Small intestine (tissue), 16 donors: Measurements from ENCODE around the gene CEP295NL. TPM values are rescaled to one million over a fixed set of nuclear protein-coding genes. Genes with fewer than 3 reads are reported as not detected.
A peak's percentile ranks its signal among the peaks of the same experiment; 100 is the strongest.

ENCODE experiments used
- DNase-seq, 2 donors: peaks; one replicate each; pipeline versions ENCODE4 v3.0.0 to v3.0.0-alpha.2; 2013
- FAIRE-seq: peaks from 2 replicates; lab custom pipeline; 2012; peaks lifted over from hg19 to GRCh38; lab: Jason Lieb, UNC
- H3K27ac ChIP-seq, 3 donors: one replicate each; pipeline ENCODE4 v1.5.1; 2013; ENCODE audit warnings: low read length in 2 of 3, mild to moderate bottlenecking in 2 of 3, control low read depth in 1 of 3, inconsistent platforms in 1 of 3, low read depth in 1 of 3, moderate library complexity in 1 of 3
- H3K27me3 ChIP-seq, 3 donors: one replicate each; pipeline ENCODE4 v1.6.1; 2013; ENCODE audit warnings: low read length in 3 of 3, inconsistent platforms in 1 of 3; ENCODE audit not compliant: control insufficient read depth in 3 of 3, insufficient read depth in 3 of 3
- H3K36me3 ChIP-seq, 3 donors: one replicate each; pipeline ENCODE4 v1.6.1; 2013; ENCODE audit warnings: low read length in 3 of 3, inconsistent platforms in 1 of 3, low read depth in 1 of 3, mild to moderate bottlenecking in 1 of 3, moderate library complexity in 1 of 3; ENCODE audit not compliant: control insufficient read depth in 3 of 3, insufficient read depth in 2 of 3
- H3K4me1 ChIP-seq, 3 donors: one replicate each; pipeline ENCODE4 v1.6.1; 2013; ENCODE audit warnings: low read length in 2 of 3, inconsistent platforms in 1 of 3, low read depth in 1 of 3, mild to moderate bottlenecking in 1 of 3, moderate library complexity in 1 of 3; ENCODE audit not compliant: control insufficient read depth in 3 of 3, insufficient read depth in 2 of 3
- H3K4me3 ChIP-seq, 3 donors: one replicate each; pipeline ENCODE4 v1.5.1; 2013; ENCODE audit warnings: low read length in 3 of 3, control low read depth in 1 of 3, inconsistent platforms in 1 of 3, low read depth in 1 of 3, mild to moderate bottlenecking in 1 of 3, moderate library complexity in 1 of 3
- H3K9me3 ChIP-seq, 2 donors: one replicate each; pipeline ENCODE4 v1.6.1; 2013; ENCODE audit warnings: low read depth in 1 of 2, low read length in 1 of 2; ENCODE audit not compliant: control insufficient read depth in 2 of 2, insufficient read depth in 1 of 2
- WGBS, 3 donors: extraction: QIAGEN DNeasy Blood & Tissue Kit; methylation state at CpG; one replicate each; pipeline ENCODE4 v1.1.7; 2013; 5-methylcytosine and 5-hydroxymethylcytosine counted together
- long read RNA-seq, 10 donors: transcript quantifications; one replicate each; lab custom pipeline, GENCODE V29; 2026
- polyA plus RNA-seq, 4 donors: library from polyadenylated mRNA; stranded (reverse) in 3 of 4; unstranded in 1 of 4; fragments of 200-250 nt in 3 of 4; fragments of 120-200 nt in 1 of 4; gene quantifications; one replicate each; pipeline versions ENCODE4 v1.2.1 to v1.2.3, GENCODE V29; 2013
- donor health status: healthy with polysubstance abuse.
- donor health status: control.
- donor health status: control.
- donor health status: Bipolar disorder and iron deficiency.
- donor health status: healthy.

The CEP295NL gene
- polyA plus RNA-seq, result under 1 TPM in 2 of 4 donors, not detected in 2; 0.25 to 0.28 TPM
- long read RNA-seq, donor 1, result 0 reads
- long read RNA-seq, donor 2, result 0 reads
- long read RNA-seq, donor 3, result 0 reads
- long read RNA-seq, donor 4, result 0 reads
- long read RNA-seq, donor 5, result 0 reads
- long read RNA-seq, donor 6, result 0 reads
- long read RNA-seq, donor 7, result 0 reads
- long read RNA-seq, donor 8, result 0 reads
- long read RNA-seq, donor 9, result 0 reads
- long read RNA-seq, donor 10, result 0 reads

GRCh38 chr17:78903101-78903779 lies at the start of gene CEP295NL:
TSS of gene CEP295NL (minus strand) at chr17:78903201. CDS start at chr17:78901828, 1,373 bp downstream.
- FAIRE-seq (no peak), DNase-seq (peak in 1 of 2 donors; percentile 73)
- H3K4me3 ChIP-seq, result no peak within 1 kb of the TSS
- H3K9me3 ChIP-seq, result no peaks in the 10 kb centered on the region
- H3K36me3 ChIP-seq, result peaks cover 0 to 35% (median 0%) of the 10 kb centered on the region in 3 donors
- 71 to 81% (median 76%) methylated on average over 17 of the region's 17 CpGs for WGBS, 3 donors
- H3K27me3 ChIP-seq, result no peaks in the 10 kb centered on the region
- H3K27ac ChIP-seq, result no peak within 1 kb of the TSS
- H3K4me1 ChIP-seq, result peaks cover 0 to 14% (median 0%) of the 10 kb centered on the region in 3 donors

GRCh38 chr17:78952706-78953105 lies 49.7 kb upstream of the CEP295NL start:
- H3K4me1 ChIP-seq, result peaks cover 0 to 19% (median 2%) of the 10 kb centered on the region in 3 donors
- WGBS, 3 donors, result 79 to 93% (median 91%) methylated on average over 9 to 10 of the region's 10 CpGs
- H3K4me3 ChIP-seq, result no peak overlapping the region
- H3K36me3 ChIP-seq, result no peaks in the 10 kb centered on the region
- H3K9me3 ChIP-seq, result peaks cover 0 to 16% of the 10 kb centered on the region in 2 donors
- no peaks in the 10 kb centered on the region for H3K27me3 ChIP-seq
- no peak for FAIRE-seq
- peak overlapping the region in 2 of 3 donors; percentile 52 to 68 for H3K27ac ChIP-seq
- no peak for DNase-seq

GRCh38 chr17:78951967-78952551 lies 49.1 kb upstream of the CEP295NL start:
- peak overlapping the region in 2 of 3 donors; percentile 52 to 68 for H3K27ac ChIP-seq
- WGBS, 3 donors, result 42 to 65% (median 53%) methylated on average over 11 to 12 of the region's 12 CpGs
- H3K9me3 ChIP-seq, result peaks cover 0 to 16% of the 10 kb centered on the region in 2 donors
- no peaks in the 10 kb centered on the region for H3K27me3 ChIP-seq
- peak in 1 of 2 donors; percentile 63 for DNase-seq
- no peak overlapping the region for H3K4me3 ChIP-seq
- H3K4me1 ChIP-seq, result peaks cover 0 to 25% (median 2%) of the 10 kb centered on the region in 3 donors
- FAIRE-seq, result no peak
- H3K36me3 ChIP-seq, result no peaks in the 10 kb centered on the region

GRCh38 chr17:78950870-78951269 lies 47.9 kb upstream of the CEP295NL start:
- no peak for DNase-seq
- FAIRE-seq, result no peak
- WGBS, 3 donors, result 87 to 90% (median 88%) methylated on average over 2 of the region's 2 CpGs

GRCh38 chr17:78947235-78948149 lies 44.5 kb upstream of the CEP295NL start:
- H3K36me3 ChIP-seq, result no peaks in the 10 kb centered on the region
- peak overlapping the region in 2 of 3 donors; percentile 53 to 60 for H3K27ac ChIP-seq
- H3K9me3 ChIP-seq, result peaks cover 0 to 16% of the 10 kb centered on the region in 2 donors
- peak; percentile 71 to 78 for DNase-seq
- peaks cover 0 to 23% (median 2%) of the 10 kb centered on the region in 3 donors for H3K4me1 ChIP-seq
- H3K27me3 ChIP-seq, result no peaks in the 10 kb centered on the region
- 31 to 61% (median 40%) methylated on average over 18 of the region's 18 CpGs for WGBS, 3 donors
- no peak overlapping the region for H3K4me3 ChIP-seq
- no peak for FAIRE-seq

More at GRCh38 chr17:78950870-78951269, 47.9 kb upstream of the CEP295NL start:
- H3K4me1 ChIP-seq, result peaks cover 0 to 26% (median 2%) of the 10 kb centered on the region in 3 donors
- no peaks in the 10 kb centered on the region for H3K36me3 ChIP-seq
- H3K9me3 ChIP-seq, result peaks cover 0 to 16% of the 10 kb centered on the region in 2 donors
- H3K27me3 ChIP-seq, result no peaks in the 10 kb centered on the region
- H3K4me3 ChIP-seq, result no peak overlapping the region
- H3K27ac ChIP-seq, result no peak overlapping the region

GRCh38 chr17:78946631-78947030 lies 43.6 kb upstream of the CEP295NL start:
- Histone ChIP-seq H3K36me3 (no peaks in the 10 kb centered on the region), H3K9me3 (peaks cover 0 to 16% of the 10 kb centered on the region in 2 donors), H3K4me3 (no peak overlapping the region), H3K27ac (no peak overlapping the region), H3K4me1 (peaks cover 0 to 15% (median 0%) of the 10 kb centered on the region in 3 donors), H3K27me3 (no peaks in the 10 kb centered on the region)
- WGBS, 3 donors, result 71 to 86% (median 82%) methylated on average over 7 to 8 of the region's 8 CpGs
- DNase-seq, result no peak
- FAIRE-seq, result no peak

- Histone ChIP-seq H3K36me3 (no peaks in the 10 kb centered on the region), H3K4me1 (peaks cover 0 to 14% (median 0%) of the 10 kb centered on the region in 3 donors), H3K4me3 (no peak overlapping the region), H3K9me3 (peaks cover 0 to 14% of the 10 kb centered on the region in 2 donors), H3K27me3 (no peaks in the 10 kb centered on the region), H3K27ac (no peak overlapping the region)
- WGBS, 3 donors, result 85 to 87% (median 85%) methylated on average over 7 of the region's 7 CpGs
- FAIRE-seq, result no peak
- no peak for DNase-seq
Observed at GRCh38 chr17:78946131-78946530, 43.1 kb upstream of the CEP295NL start.
